AG09319 (cell line): ENCODE results near the gene KCNK2.

Source experiments
- DNase-seq: peaks from one replicate; pipeline ENCODE4 v3.0.0-alpha.2; 2010; ENCODE audit warnings: low read depth; ENCODE audit errors: extremely low read depth
- CTCF ChIP-seq: IDR thresholded peaks from 2 replicates; pipeline ENCODE4 v1.5.1; 2011; ENCODE audit warnings: low read depth, mild to moderate bottlenecking, inconsistent platforms, low read length, moderate library complexity

The KCNK2 gene

GRCh38 chr1:215095524-215095923, 13.0 kb downstream of the KCNK2 start:
- TF ChIP-seq CTCF, result no peak
- DNase-seq, result no peak

- TF ChIP-seq CTCF, result no peak
Measured at GRCh38 chr1:215101511-215101910, 19.0 kb downstream of the KCNK2 start.

GRCh38 chr1:215104283-215104682, 21.7 kb downstream of the KCNK2 start:
- no peak for DNase-seq
- no peak for TF ChIP-seq CTCF

More at GRCh38 chr1:215101511-215101910, 19.0 kb downstream of the KCNK2 start:
- no peak for DNase-seq

GRCh38 chr1:215106067-215106466, 23.5 kb downstream of the KCNK2 start:
- no peak for DNase-seq
- TF ChIP-seq CTCF, result no peak

GRCh38 chr1:215109171-215109570, 26.6 kb downstream of the KCNK2 start:
- no peak for TF ChIP-seq CTCF
- DNase-seq, result no peak

GRCh38 chr1:215111916-215112315, 29.4 kb downstream of the KCNK2 start:
- no peak for TF ChIP-seq CTCF
- no peak for DNase-seq

GRCh38 chr1:215113776-215114153, 31.2 kb downstream of the KCNK2 start:
- no peak for TF ChIP-seq CTCF
- DNase-seq, result no peak
